ENCODE results near the gene CERS6.

Gene CERS6

GRCh38 chr2:168518555-168519066 is 62.5 kb downstream of the CERS6 start:
- TF ChIP-seq, protein P1, sequence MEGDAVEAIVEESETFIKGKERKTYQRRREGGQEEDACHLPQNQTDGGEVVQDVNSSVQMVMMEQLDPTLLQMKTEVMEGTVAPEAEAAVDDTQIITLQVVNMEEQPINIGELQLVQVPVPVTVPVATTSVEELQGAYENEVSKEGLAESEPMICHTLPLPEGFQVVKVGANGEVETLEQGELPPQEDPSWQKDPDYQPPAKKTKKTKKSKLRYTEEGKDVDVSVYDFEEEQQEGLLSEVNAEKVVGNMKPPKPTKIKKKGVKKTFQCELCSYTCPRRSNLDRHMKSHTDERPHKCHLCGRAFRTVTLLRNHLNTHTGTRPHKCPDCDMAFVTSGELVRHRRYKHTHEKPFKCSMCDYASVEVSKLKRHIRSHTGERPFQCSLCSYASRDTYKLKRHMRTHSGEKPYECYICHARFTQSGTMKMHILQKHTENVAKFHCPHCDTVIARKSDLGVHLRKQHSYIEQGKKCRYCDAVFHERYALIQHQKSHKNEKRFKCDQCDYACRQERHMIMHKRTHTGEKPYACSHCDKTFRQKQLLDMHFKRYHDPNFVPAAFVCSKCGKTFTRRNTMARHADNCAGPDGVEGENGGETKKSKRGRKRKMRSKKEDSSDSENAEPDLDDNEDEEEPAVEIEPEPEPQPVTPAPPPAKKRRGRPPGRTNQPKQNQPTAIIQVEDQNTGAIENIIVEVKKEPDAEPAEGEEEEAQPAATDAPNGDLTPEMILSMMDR (IDR thresholded peaks at IDR 0.05; ENCODE audit: control insufficient read depth, insufficient read depth, low read depth, low read length, missing control alignments), result no peak
- no peak overlapping the region for H3K4me3 ChIP-seq (ENCODE audit: control insufficient read depth, low read depth, low read length)
- no peak for DNase-seq (ENCODE audit: low read depth)

GRCh38 chr2:168519534-168520308 is 63.6 kb downstream of the CERS6 start:
- DNase-seq (ENCODE audit: low read depth), result no peak
- TF ChIP-seq, protein P1 (IDR thresholded peaks at IDR 0.05; ENCODE audit: control insufficient read depth, insufficient read depth, low read depth, low read length, missing control alignments), result no peak
- H3K4me3 ChIP-seq (ENCODE audit: control insufficient read depth, low read depth, low read length), result no peak overlapping the region

DNA sequence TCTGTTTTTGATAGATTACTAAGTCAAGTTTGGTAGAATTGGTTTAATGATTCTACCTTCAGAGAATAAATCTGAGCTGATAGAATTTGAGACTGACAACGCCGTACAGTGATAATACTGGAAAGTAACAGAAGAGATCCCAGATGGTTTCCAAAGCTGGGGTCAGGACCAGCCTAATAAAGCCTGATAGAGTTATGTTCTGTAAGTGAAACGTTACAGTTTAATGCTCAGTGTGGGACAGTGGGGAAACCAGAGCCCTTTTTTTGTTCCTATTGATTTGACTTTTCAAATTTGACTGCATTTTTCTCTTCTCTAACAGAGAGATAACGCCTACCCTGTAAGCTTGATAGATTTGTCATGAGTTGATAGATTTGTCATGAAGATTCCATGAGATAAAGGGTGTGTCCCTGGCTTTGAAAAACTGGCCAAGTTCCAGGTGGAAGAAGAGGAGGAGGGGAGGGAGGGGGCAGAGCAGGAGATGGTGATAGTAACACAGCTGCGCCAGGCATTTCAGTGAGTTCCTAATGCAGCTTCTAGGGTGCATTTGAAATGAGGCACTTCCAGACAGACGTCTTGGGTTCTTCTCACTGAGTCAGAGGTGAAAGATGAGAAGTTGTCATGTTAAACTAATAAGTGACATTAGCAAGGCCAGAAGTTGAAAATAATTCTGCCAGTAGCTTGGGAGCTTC is 65.1 kb downstream of the CERS6 start:
- TF ChIP-seq, protein P1 (IDR thresholded peaks at IDR 0.05; ENCODE audit: control insufficient read depth, insufficient read depth, low read depth, low read length, missing control alignments), result no peak
- no peak for DNase-seq (ENCODE audit: low read depth)
- H3K4me3 ChIP-seq (ENCODE audit: control insufficient read depth, low read depth, low read length), result no peak overlapping the region

DNA sequence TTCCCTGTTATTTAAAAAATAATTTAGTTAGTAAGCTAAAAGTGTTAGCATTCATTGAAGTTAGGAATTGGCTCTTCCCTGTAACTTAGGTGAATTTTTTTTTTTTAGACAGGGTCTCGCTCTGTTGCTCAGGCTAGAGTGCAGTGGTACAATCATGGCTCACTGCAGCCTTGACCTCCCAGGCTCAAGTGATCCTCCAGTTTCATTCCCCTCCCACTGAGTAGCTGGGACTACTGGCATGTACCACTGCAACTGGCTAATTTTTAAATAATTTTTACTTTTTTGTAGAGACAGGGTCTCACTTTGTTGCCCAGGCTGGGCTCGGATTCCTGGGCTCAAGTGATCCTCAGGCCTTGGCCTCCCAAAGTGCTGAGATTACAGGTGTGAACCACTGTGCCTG is 66.4 kb downstream of the CERS6 start:
- no peak overlapping the region for H3K4me3 ChIP-seq (ENCODE audit: control insufficient read depth, low read depth, low read length)
- DNase-seq (ENCODE audit: low read depth), result no peak
- TF ChIP-seq, protein P1 (IDR thresholded peaks at IDR 0.05; ENCODE audit: control insufficient read depth, insufficient read depth, low read depth, low read length, missing control alignments), result no peak

DNA sequence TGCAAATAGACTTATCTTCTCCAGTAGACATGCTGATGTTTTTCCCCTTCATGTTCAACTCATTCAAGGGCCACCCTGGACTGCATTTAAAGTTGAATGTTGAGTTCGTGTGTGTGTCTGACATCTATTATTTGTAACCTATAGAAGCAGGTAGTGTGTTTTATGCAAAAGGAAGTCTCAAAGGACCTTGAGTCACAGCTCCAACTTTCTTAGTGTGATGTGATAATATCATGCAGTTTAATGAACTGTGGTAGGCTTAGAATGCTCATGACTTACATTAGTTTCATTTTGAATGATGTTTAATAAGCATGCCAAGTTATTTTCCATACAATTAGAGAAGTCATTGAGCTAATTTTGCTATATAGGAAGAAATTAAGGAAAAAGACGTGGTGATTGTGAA is 67.9 kb downstream of the CERS6 start:
- no peak overlapping the region for H3K4me3 ChIP-seq (ENCODE audit: control insufficient read depth, low read depth, low read length)
- TF ChIP-seq, protein P1 (IDR thresholded peaks at IDR 0.05; ENCODE audit: control insufficient read depth, insufficient read depth, low read depth, low read length, missing control alignments), result no peak
- no peak for DNase-seq (ENCODE audit: low read depth)

GRCh38 chr2:168525020-168525419 is 68.9 kb downstream of the CERS6 start:
- no peak overlapping the region for H3K4me3 ChIP-seq (ENCODE audit: control insufficient read depth, low read depth, low read length)
- TF ChIP-seq, protein P1 (IDR thresholded peaks at IDR 0.05; ENCODE audit: control insufficient read depth, insufficient read depth, low read depth, low read length, missing control alignments), result no peak
- DNase-seq (ENCODE audit: low read depth), result no peak
